Stimulated activated CD8-positive, alpha-beta memory T cell treated with anti-CD3 and anti-CD28 coated beads, Interleukin-7, amount 100 ng/mL, for 4 hours (primary cell): ENCODE results near the gene KCNT1.
A peak's percentile ranks its signal among the peaks of the same experiment; 100 is the strongest.

Experiments used
- DNase-seq, 2 donors: peaks; one replicate each; pipeline ENCODE4 v3.0.0-alpha.2; 2020; ENCODE audit warnings: low read depth in 2 of 2

KCNT1 gene

GRCh38 chr9:135699440-135699839 lies 2.5 kb upstream of the KCNT1 start, which contains the start of gene SOHLH1:
Gene SOHLH1, minus strand, starts transcription at chr9:135699481. Its CDS starts 14 bp downstream, at chr9:135699467.
- no peak for DNase-seq

GRCh38 chr9:135700525-135700924 lies 1.5 kb upstream of the KCNT1 start:
- DNase-seq = no peak

GRCh38 chr9:135701067-135701958 lies 672 bp upstream of the KCNT1 start:
- peak; percentile 4 to 36 for DNase-seq

- no peak for DNase-seq
Observed at GRCh38 chr9:135703726-135704125, 1.7 kb downstream of the KCNT1 start.

GRCh38 chr9:135704483-135704882 lies 2.5 kb downstream of the KCNT1 start:
- no peak for DNase-seq

DNA sequence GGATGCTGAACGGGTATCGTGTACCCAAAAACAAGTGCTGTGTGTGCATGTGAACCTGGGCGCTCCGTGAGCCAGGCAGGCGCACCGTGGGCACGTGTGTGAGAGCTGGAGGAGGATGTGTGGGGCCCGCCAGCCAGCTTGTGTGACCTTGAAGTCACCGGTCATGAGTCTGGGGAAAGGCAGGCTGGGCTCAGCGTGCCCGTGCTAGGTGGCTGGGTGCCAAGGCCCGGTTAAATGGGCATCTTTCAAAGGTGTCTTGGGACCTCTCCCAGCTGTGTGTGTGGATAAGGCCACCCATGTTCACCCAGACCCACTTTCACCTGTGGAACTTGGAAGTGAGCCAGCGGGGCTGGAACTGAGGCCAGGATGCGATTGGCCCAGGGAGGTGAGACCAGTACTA lies 3.4 kb downstream of the KCNT1 start:
- DNase-seq = no peak

- DNase-seq = no peak
Observed at GRCh38 chr9:135706288-135706687, 4.3 kb downstream of the KCNT1 start.

DNA sequence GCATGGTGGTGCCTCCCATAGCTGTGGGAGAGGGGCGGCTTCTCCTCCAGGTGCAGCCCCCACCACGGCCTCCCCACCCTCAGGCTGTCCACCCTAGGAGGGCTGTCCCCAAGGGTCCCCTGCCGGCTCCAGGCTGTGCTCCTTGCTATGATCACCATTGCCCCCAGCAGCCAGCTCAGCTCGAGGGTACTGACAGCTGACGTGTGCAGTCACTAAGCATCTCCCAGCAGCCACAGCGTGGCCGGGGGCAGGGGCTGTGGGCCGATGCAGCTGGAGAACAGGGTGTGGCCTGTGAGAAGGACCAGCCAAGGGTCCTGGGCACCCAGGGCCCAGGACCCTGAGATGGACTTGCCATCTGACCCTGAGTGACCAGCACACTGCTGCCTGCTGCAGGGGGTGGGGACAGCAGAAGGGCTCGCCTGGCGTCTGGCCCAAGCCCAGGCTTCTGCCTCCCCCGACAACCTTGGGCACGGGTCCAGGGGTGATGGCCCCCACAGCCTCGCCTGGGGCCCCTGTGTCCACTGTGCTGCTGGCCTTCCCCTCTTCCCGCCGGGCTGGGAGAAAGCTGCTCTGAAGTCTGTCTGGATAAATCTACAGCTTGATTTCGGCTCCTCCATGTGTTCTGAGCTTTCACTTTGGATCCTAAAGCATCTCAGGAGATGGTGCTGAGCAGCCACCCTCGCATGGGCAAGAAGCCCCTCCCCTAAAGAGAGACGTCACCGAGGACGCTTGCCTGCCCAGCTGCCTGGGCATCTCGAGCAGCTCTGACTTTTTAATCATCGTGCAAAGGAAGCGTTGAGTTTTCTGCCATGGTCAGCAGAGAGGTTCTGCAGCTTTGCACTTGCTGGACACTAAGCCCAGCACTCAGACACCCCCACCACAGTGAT lies 5.5 kb downstream of the KCNT1 start:
- DNase-seq = no peak

DNA sequence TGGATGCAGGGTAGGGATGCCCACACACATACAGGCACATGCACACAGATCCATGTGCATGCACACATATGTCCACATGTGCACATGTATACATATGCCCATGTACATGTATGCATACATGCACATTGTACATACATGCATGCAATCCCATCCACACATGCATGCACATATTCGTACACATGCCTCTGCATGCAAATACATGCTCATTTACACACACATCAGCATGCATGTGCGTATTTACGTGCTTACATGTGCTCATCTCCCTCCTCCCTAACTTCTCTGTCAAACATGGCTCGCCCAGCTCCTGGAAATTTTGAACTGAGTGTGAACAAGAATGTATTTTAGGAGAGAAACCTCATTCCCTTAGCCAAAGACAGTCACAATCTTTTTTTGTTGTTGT lies 6.2 kb downstream of the KCNT1 start:
- DNase-seq = no peak

- DNase-seq = no peak
Observed at GRCh38 chr9:135711391-135711790, 9.4 kb downstream of the KCNT1 start.

- no peak for DNase-seq
Observed at GRCh38 chr9:135711881-135712280, 9.9 kb downstream of the KCNT1 start.

- no peak for DNase-seq
Observed at GRCh38 chr9:135712613-135713295, 10.8 kb downstream of the KCNT1 start.

DNA sequence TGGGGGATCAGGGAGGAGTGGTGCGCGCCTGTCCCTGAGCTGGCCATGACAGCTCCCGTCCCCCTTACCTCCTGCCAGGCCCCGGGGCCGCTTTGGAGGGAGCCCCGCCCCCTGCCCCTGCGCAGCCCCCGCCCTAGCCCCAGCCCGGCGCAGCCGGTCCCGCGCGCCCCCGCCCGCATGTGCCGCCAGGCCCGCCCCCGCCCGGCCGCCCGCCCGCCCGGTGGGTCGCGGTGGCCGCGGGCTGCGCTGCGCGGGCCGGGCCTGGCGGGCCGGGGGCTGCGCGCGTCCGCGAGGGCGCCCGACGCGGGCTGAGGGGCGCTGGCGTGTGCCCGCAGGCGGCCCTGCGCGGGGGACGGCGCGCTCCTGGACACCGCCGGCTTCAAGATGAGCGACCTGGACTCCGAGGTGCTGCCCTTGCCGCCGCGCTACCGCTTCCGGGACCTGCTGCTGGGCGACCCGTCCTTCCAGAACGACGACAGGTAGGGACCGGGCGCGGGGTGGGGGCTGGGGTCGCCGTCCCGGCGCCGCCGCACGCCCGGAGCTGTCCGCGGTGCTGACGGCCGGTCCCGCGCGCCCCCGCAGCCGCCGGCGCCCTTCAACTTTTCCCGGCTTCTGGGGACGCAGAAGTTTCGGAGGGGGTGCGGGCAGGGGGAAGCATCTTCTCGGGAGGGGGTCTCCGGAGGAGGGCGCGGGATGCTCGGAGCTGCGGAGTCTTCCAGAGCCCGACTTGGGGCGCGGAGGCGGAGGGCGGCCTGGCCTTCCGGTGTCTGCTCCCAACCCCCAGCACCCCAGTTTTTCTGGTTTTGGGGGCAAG lies 12.5 kb downstream of the KCNT1 start:
- no peak for DNase-seq

GRCh38 chr9:135715056-135715595 lies 13.1 kb downstream of the KCNT1 start:
- no peak for DNase-seq

- DNase-seq = no peak
Observed at GRCh38 chr9:135716045-135716444, 14.1 kb downstream of the KCNT1 start.

GRCh38 chr9:135717410-135717809 lies 15.4 kb downstream of the KCNT1 start:
- no peak for DNase-seq

- DNase-seq = no peak
Observed at GRCh38 chr9:135718616-135719015, 16.6 kb downstream of the KCNT1 start.

- DNase-seq = no peak
Observed at GRCh38 chr9:135719472-135719871, 17.5 kb downstream of the KCNT1 start.

DNA sequence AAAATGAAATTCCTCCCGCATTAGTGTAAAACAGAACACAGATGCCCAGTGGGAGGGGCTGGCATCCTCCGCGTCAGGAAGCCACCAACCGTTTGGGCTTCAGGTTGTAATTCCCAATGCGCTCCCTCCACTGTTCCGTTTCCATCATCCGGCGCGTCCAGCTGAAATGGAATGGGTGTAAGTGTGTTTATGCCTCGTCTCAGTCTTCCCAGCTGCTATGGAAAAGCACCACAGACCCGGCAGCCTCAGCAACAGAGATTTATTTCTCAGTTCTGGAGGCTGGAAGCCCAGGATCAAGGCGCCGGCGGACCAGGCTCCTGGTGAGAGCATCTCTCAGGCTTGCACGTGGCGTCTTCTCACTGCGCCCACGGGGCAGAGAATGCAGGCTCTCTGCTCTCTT lies 20.4 kb downstream of the KCNT1 start:
- DNase-seq = no peak

DNA sequence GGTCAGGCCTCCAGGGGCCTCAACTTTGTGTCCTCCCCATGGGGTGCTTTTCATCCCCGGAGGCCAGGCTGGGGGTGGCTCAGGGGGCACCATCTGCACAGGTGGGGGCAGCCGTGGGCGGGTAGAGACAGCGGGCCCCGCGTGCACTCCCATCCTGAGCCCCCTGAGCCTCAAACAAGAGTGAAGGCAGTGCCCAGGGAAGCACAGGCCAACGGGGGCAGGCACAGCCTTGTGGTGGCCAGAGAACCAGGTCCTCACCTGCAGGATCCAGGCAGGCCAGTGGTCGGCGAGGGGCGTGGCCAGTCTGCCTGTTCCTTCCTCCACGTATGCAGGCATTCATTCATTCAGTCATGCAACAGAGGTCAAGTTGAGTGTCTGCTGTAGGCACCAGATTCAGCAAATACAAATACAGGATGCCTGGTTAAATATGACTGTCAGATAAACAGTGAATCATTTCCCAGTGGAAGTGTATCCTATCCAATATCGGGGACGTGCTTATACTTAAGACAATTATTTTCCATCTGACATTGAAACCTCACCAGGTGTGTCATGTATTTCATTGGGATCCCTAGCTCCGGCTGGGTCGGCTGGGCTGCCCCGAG lies 22.3 kb downstream of the KCNT1 start:
- no peak for DNase-seq
